ENCODE measurements around the gene MED15. TPM values are rescaled to one million over a fixed set of nuclear protein-coding genes. Genes with fewer than 3 reads are reported as not detected.

The MED15 gene
- total RNA-seq, 3 donors from 2014 or later: 36.6 to 53.1 (median 52.3) TPM

GRCh38 chr22:20517841-20518592, 10.6 kb downstream of the MED15 start:
- Histone ChIP-seq H3K4me1 (peaks cover 0 to 5% of the 10 kb centered on the region in 2 donors), H3K27ac (no peak overlapping the region), H3K27me3 (no peaks in the 10 kb centered on the region), H3K36me3 (no peaks in the 10 kb centered on the region), H3K9me3 (no peaks in the 10 kb centered on the region), H3K4me3 (no peak overlapping the region)
- intact Hi-C loops (cut with DNase I; ENCODE audit: low total_unique reads): loop anchor here (10.0 kb wide), 1 partner anchor 57 kb away; no protein-coding TSS in a partner anchor
- TF ChIP-seq CTCF (IDR thresholded peaks at IDR 0.05) (no peak), POLR2A (IDR thresholded peaks at IDR 0.05) (no peak)
- no peak for DNase-seq (ENCODE audit: low spot score in 2 of 2)

- Histone ChIP-seq H3K27ac (no peak overlapping the region), H3K4me1 (peaks cover 0 to 5% of the 10 kb centered on the region in 2 donors), H3K36me3 (no peaks in the 10 kb centered on the region), H3K9me3 (no peaks in the 10 kb centered on the region), H3K4me3 (no peak overlapping the region), H3K27me3 (no peaks in the 10 kb centered on the region)
- DNase-seq (ENCODE audit: low spot score in 2 of 2): no peak
- intact Hi-C loops (cut with DNase I; ENCODE audit: low total_unique reads): loop anchor here (10.0 kb wide), 1 partner anchor 55 kb away; no protein-coding TSS in a partner anchor
- no peak for TF ChIP-seq CTCF (IDR thresholded peaks at IDR 0.05)
- no peak for TF ChIP-seq POLR2A (IDR thresholded peaks at IDR 0.05)
- no peak for TF ChIP-seq POLR2AphosphoS5 (IDR thresholded peaks at IDR 0.05)
These were observed 12.1 kb downstream of the MED15 start for GRCh38 chr22:20519558-20519957.

- intact Hi-C loops (cut with DNase I; ENCODE audit: low total_unique reads): no loop called here
These were observed 12.7 kb downstream of the MED15 start for GRCh38 chr22:20520093-20520511.

DNA sequence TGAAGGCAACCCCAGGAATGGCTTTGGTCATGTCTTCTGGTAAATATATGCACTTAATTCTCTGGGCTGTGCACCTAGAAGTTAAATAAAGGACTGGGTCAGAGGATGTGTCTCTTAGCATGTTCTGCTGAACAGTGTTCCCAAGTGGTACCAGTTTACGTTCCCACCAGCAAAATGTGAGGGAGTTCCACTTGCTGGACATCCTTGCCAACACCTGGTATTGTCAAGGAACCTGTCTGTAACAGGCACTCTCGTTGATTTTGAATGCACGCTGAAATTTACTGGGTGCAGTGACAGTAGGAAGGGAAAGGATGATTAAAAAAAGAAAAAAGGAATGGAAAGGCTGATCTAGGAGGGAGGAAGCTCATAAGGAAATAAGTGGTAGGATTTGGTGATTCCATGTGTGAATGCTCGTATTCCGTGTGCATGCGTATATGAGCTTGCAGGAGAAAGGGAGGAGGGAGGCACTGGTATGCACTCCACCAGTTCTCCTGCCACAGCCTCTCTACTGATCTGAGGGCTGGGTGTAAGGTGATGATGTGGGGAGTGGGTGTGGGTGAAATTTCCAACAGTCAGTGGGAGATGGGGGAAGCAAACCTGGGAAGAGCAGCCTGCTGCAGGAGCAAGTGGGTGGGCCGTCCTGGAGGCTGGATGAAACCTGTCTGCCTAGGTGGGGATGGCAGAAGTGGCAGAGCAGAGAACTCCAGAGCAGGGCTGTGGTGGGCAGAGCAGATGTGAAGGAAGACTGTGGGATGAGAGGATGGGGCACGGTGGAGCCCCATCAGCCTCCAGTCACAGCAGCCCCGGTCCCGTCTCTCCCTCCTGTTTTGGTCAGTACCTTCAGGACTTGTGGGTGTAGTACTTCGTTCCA, 15.0 kb downstream of the MED15 start:
- no peak for DNase-seq (ENCODE audit: low spot score in 2 of 2)
- Histone ChIP-seq H3K4me1 (no peaks in the 10 kb centered on the region), H3K27ac (no peak overlapping the region), H3K9me3 (no peaks in the 10 kb centered on the region), H3K27me3 (no peaks in the 10 kb centered on the region), H3K36me3 (no peaks in the 10 kb centered on the region), H3K4me3 (no peak overlapping the region)
- TF ChIP-seq POLR2AphosphoS5 (IDR thresholded peaks at IDR 0.05) (no peak), POLR2A (IDR thresholded peaks at IDR 0.05) (no peak), CTCF (IDR thresholded peaks at IDR 0.05) (no peak)
- intact Hi-C loops (cut with DNase I; ENCODE audit: low total_unique reads): no loop called here

More at GRCh38 chr22:20520093-20520511, 12.7 kb downstream of the MED15 start:
- H3K4me1 ChIP-seq: no peaks in the 10 kb centered on the region
- H3K9me3 ChIP-seq: no peaks in the 10 kb centered on the region
- H3K36me3 ChIP-seq: no peaks in the 10 kb centered on the region
- no peak overlapping the region for H3K4me3 ChIP-seq
- H3K27ac ChIP-seq: peak overlapping the region in 1 of 2 donors; percentile 56
- no peak for DNase-seq (ENCODE audit: low spot score in 2 of 2)
- no peaks in the 10 kb centered on the region for H3K27me3 ChIP-seq
- TF ChIP-seq POLR2AphosphoS5 (IDR thresholded peaks at IDR 0.05) (no peak), POLR2A (IDR thresholded peaks at IDR 0.05) (no peak), CTCF (IDR thresholded peaks at IDR 0.05) (no peak)
